Panc1 (cell line): Measurements from ENCODE around the gene METAP1.

Experiments used
- CTCF ChIP-seq: fragments of 450-650 bp; IDR thresholded peaks from 2 replicates; pipeline ENCODE4 v1.5.1; 2017; ENCODE audit warnings: mild to moderate bottlenecking
- POLR2AphosphoS5 ChIP-seq: IDR thresholded peaks from 2 replicates; pipeline ENCODE4 v1.6.1; 2012; ENCODE audit warnings: mild to moderate bottlenecking, low read depth, low read length, moderate library complexity

GRCh38 chr4:99027304-99027703, 31.8 kb downstream of the METAP1 start:
- TF ChIP-seq CTCF (no peak), POLR2AphosphoS5 (no peak)
